ENCODE measurements around the gene CPEB1.

- no peak for TF ChIP-seq CTCF (IDR thresholded peaks at IDR 0.05)
- no peak for TF ChIP-seq POLR2A (IDR thresholded peaks at IDR 0.05)
Measured at GRCh38 chr15:82567661-82568060, 79.5 kb downstream of the CPEB1 start.

Data from ovary (tissue), 3 donors.